GM21390 (cell line): ENCODE results near the gene AURKA.
A peak's percentile ranks its signal among the peaks of the same experiment; 100 is the strongest.
"Not testable (repeated sequence)": the region's sequence is repeated elsewhere in the genome, so short reads cannot be mapped to it uniquely, and the experiment has no call there.

Experiments
- ATAC-seq: cut with Tn5 transposase; IDR thresholded peaks from one replicate; pipeline ENCODE4 v1.9.1; 2021; ENCODE audit not compliant: unreplicated experiment

AURKA gene

GRCh38 chr20:56360133-56360907 is 31.7 kb downstream of the AURKA start:
- no peak for ATAC-seq

- ATAC-seq: peak; percentile 28
Observed at GRCh38 chr20:56359212-56360132, 32.5 kb downstream of the AURKA start.

GRCh38 chr20:56358600-56359211 is 33.3 kb downstream of the AURKA start, which contains the start of gene FAM210B:
TSS of gene FAM210B (plus strand) at chr20:56358974. CDS start at chr20:56359006, 32 bp downstream.
- peak; percentile 98 for ATAC-seq

- no peak for ATAC-seq
Observed at GRCh38 chr20:56358070-56358469, 33.9 kb downstream of the AURKA start.

GRCh38 chr20:56353356-56353755 is 38.7 kb downstream of the AURKA start:
- no peak for ATAC-seq

- ATAC-seq: no peak
Observed at GRCh38 chr20:56352345-56353055, 39.5 kb downstream of the AURKA start.

GRCh38 chr20:56350842-56351241 is 41.2 kb downstream of the AURKA start:
- no peak for ATAC-seq

- ATAC-seq: no peak
Observed at GRCh38 chr20:56348746-56349145, 43.3 kb downstream of the AURKA start.

GRCh38 chr20:56348305-56348693 is 43.7 kb downstream of the AURKA start:
- ATAC-seq: no peak

- no peak for ATAC-seq
Observed at GRCh38 chr20:56347628-56348304, 44.2 kb downstream of the AURKA start.

- ATAC-seq: no peak
Observed at GRCh38 chr20:56345911-56346310, 46.1 kb downstream of the AURKA start.

- peak; percentile 79 for ATAC-seq
Observed at GRCh38 chr20:56343861-56344381, 48.1 kb downstream of the AURKA start.

- no peak for ATAC-seq
Observed at GRCh38 chr20:56342783-56343182, 49.2 kb downstream of the AURKA start.

GRCh38 chr20:56336709-56337108 is 55.3 kb downstream of the AURKA start:
- not testable (repeated sequence) for ATAC-seq

GRCh38 chr20:56328861-56329260 is 63.2 kb downstream of the AURKA start:
- no peak for ATAC-seq

GRCh38 chr20:56324806-56325205 is 67.2 kb downstream of the AURKA start:
- no peak for ATAC-seq

- ATAC-seq: no peak
Observed at GRCh38 chr20:56323656-56324055, 68.4 kb downstream of the AURKA start.

- no peak for ATAC-seq
Observed at GRCh38 chr20:56323206-56323605, 68.8 kb downstream of the AURKA start.

GRCh38 chr20:56322681-56323080 is 69.3 kb downstream of the AURKA start:
- ATAC-seq: no peak
